GM12874 (cell line): ENCODE results near the gene MDH1.

Experiments used
- CTCF ChIP-seq: IDR thresholded peaks from 2 replicates; pipeline ENCODE4 v1.5.1; 2011; ENCODE audit warnings: low read depth, mild to moderate bottlenecking, control low read depth, low read length, moderate library complexity; ENCODE audit not compliant: insufficient read depth

The MDH1 gene

GRCh38 chr2:63614448-63614968 is 25.7 kb downstream of the MDH1 start:
- no peak for TF ChIP-seq CTCF

GRCh38 chr2:63614983-63615945 is 26.5 kb downstream of the MDH1 start:
- TF ChIP-seq CTCF = no peak

- no peak for TF ChIP-seq CTCF
These were observed 28.6 kb downstream of the MDH1 start for GRCh38 chr2:63617366-63617765.

- TF ChIP-seq CTCF = no peak
These were observed 30.6 kb downstream of the MDH1 start for GRCh38 chr2:63619328-63619727.

GRCh38 chr2:63622751-63623150 is 34.0 kb downstream of the MDH1 start:
- no peak for TF ChIP-seq CTCF

- TF ChIP-seq CTCF = no peak
These were observed 39.1 kb downstream of the MDH1 start for GRCh38 chr2:63627866-63628265.

- no peak for TF ChIP-seq CTCF
These were observed 39.7 kb downstream of the MDH1 start for GRCh38 chr2:63628403-63628942.
